HEK293T (cell line): ENCODE data around the gene LLCFC1.

Experiments
- SP1 ChIP-seq: fragments of 450-650 bp; IDR thresholded peaks from 2 replicates; pipeline ENCODE4 v1.6.1; 2017
- SUZ12 ChIP-seq: fragments of 450-650 bp; IDR thresholded peaks from 2 replicates; pipeline ENCODE4 v1.6.1; 2016; ENCODE audit warnings: mild to moderate bottlenecking

- TF ChIP-seq SUZ12 (no peak), SP1 (no peak)
These were observed 5.7 kb downstream of the LLCFC1 start for GRCh38 chr7:142945001-142945400.
